HepG2 (cell line): ENCODE measurements around the gene FAM20A. TPM values are rescaled to one million over a fixed set of nuclear protein-coding genes. Genes with fewer than 3 reads are reported as not detected.
A peak's percentile ranks its signal among the peaks of the same experiment; 100 is the strongest.

Source experiments
- CENPBD1 ChIP-seq: sonication (generic); formaldehyde crosslinking; IDR thresholded peaks from 2 replicates; pipeline ENCODE4 v1.8.0; 2022; ENCODE audit warnings: missing genetic modification reagents, low read depth, mild to moderate bottlenecking, borderline replicate concordance
- ELF3 ChIP-seq: IDR thresholded peaks from 2 replicates; pipeline ENCODE4 v1.6.1; 2016; ENCODE audit warnings: missing genetic modification reagents, missing compliant biosample characterization
- GATA4 ChIP-seq: sonication (generic); IDR thresholded peaks from 2 replicates; pipeline ENCODE4 v1.6.1; 2016; ENCODE audit warnings: antibody characterized with exemption, low read depth, borderline replicate concordance
- GPBP1L1 ChIP-seq: sonication (generic); formaldehyde crosslinking; IDR thresholded peaks from 2 replicates; pipeline ENCODE4 v1.5.0; 2020; ENCODE audit warnings: mild to moderate bottlenecking, missing genetic modification reagents
- HCFC1 ChIP-seq: fragments of 150-350 bp; IDR thresholded peaks from 2 replicates; pipeline ENCODE4 v1.6.1; 2014; ENCODE audit warnings: low read depth, low read length
- IKZF1 ChIP-seq: fragments of 450-650 bp; IDR thresholded peaks from 2 replicates; pipeline ENCODE4 v1.7.1; 2016
- KLF6 ChIP-seq: IDR thresholded peaks from 2 replicates; pipeline ENCODE4 v1.8.0; 2016; ENCODE audit warnings: missing biosample characterization, missing genetic modification reagents
- MTERF4 ChIP-seq: sonication (generic); formaldehyde crosslinking; IDR thresholded peaks from 2 replicates; pipeline ENCODE4 v1.8.0; 2023; ENCODE audit warnings: mild to moderate bottlenecking, missing genetic modification reagents
- MXD3 ChIP-seq: IDR thresholded peaks from 2 replicates; pipeline ENCODE4 v1.6.1; 2016; ENCODE audit warnings: mild to moderate bottlenecking, missing biosample characterization, missing genetic modification reagents
- NFE2L1 ChIP-seq: sonication (generic); formaldehyde crosslinking; IDR thresholded peaks from 2 replicates; pipeline ENCODE4 v1.4.0; 2020; ENCODE audit warnings: missing genetic modification reagents, mild to moderate bottlenecking, borderline replicate concordance
- PHF21A ChIP-seq: sonication (generic); formaldehyde crosslinking; IDR thresholded peaks from 2 replicates; pipeline ENCODE4 v1.5.0; 2020; ENCODE audit warnings: mild to moderate bottlenecking, missing genetic modification reagents
- PLRG1 ChIP-seq: fragments of 450-650 bp; conservative IDR thresholded peaks from 2 replicates; pipeline ENCODE4 v1.6.1; 2016
- PRDM10 ChIP-seq: sonication (generic); formaldehyde crosslinking; IDR thresholded peaks from 2 replicates; pipeline ENCODE4 v1.4.0; 2020; ENCODE audit warnings: low read depth, missing genetic modification reagents
- TCF7 ChIP-seq: sonication (generic); IDR thresholded peaks from 2 replicates; pipeline ENCODE4 v1.6.1; 2016; ENCODE audit warnings: antibody characterized with exemption, low read depth
- TFAP4 ChIP-seq: sonication (generic); IDR thresholded peaks from 2 replicates; pipeline ENCODE4 v1.6.1; 2016; ENCODE audit warnings: low read depth, borderline replicate concordance
- TMF1 ChIP-seq: sonication (generic); formaldehyde crosslinking; IDR thresholded peaks from 2 replicates; pipeline ENCODE4 v1.8.1; 2022; ENCODE audit warnings: low read depth, missing genetic modification reagents
- ZBTB7B ChIP-seq: sonication (generic); formaldehyde crosslinking; IDR thresholded peaks from 2 replicates; pipeline ENCODE4 v1.4.0; 2020; ENCODE audit warnings: missing genetic modification reagents
- ZNF12 ChIP-seq: sonication (generic); formaldehyde crosslinking; IDR thresholded peaks from 2 replicates; pipeline ENCODE4 v1.5.0; 2020; ENCODE audit warnings: missing genetic modification reagents
- ZNF160 ChIP-seq: sonication (generic); formaldehyde crosslinking; IDR thresholded peaks from 2 replicates; pipeline ENCODE4 v1.8.0; 2022; ENCODE audit warnings: mild to moderate bottlenecking, inconsistent platforms, missing genetic modification reagents
- ZNF44 ChIP-seq: sonication (generic); formaldehyde crosslinking; IDR thresholded peaks from 2 replicates; pipeline ENCODE4 v1.5.1; 2020; ENCODE audit warnings: mild to moderate bottlenecking, missing genetic modification reagents
- ZNF530 ChIP-seq: sonication (generic); formaldehyde crosslinking; IDR thresholded peaks from 2 replicates; pipeline ENCODE4 v1.5.0; 2020; ENCODE audit warnings: low read depth, mild to moderate bottlenecking, missing genetic modification reagents
- ZNF556 ChIP-seq: sonication (generic); formaldehyde crosslinking; IDR thresholded peaks from 2 replicates; pipeline ENCODE4 v1.4.0; 2020; ENCODE audit warnings: mild to moderate bottlenecking, missing genetic modification reagents, borderline replicate concordance
- ZNF557 ChIP-seq: sonication (generic); formaldehyde crosslinking; IDR thresholded peaks from 2 replicates; pipeline ENCODE4 v1.4.0; 2020; ENCODE audit warnings: missing genetic modification reagents
- polyA plus RNA-seq, 8 experiments: library from polyadenylated mRNA; depleted of rRNA in 3 of 8; stranded (reverse) in 7 of 8; unstranded in 1 of 8; fragments of >200 nt; fragmentation: Illumina TruSeq in 4 of 8; extraction: Trizol in 4 of 8; gene quantifications; 2 replicates each; pipeline versions ENCODE4 v1.2.1 to v1.2.3, GENCODE V29; 2011 to 2016; ENCODE audit warnings: low read depth in 4 of 8, missing spikeins in 1 of 8, mixed read lengths in 1 of 8; ENCODE audit not compliant: insufficient read depth in 1 of 8
- total RNA-seq, 5 experiments: library from RNA; depleted of rRNA; stranded (reverse); fragments of >200 nt; fragmentation: Illumina TruSeq; extraction: Trizol; gene quantifications; 2 replicates each; pipeline ENCODE4 v1.2.3, GENCODE V29; 2016; ENCODE audit warnings: low read depth in 1 of 5

FAM20A gene
- total and polyA plus RNA-seq, 2 of the 13 experiments (the other 11 are each of a cell fraction or from before 2014, with no cell fraction given), result 9.3 to 20.7 TPM

GRCh38 chr17:68509141-68510057, 91.8 kb downstream of the FAM20A start (continued):
- TF ChIP-seq TMF1 (CRISPR knock-in tag) (0 out of 2 replicates have a peak, but pooled peaks have one; percentile 63), NFE2L1 (no peak), TCF7 (0 out of 2 replicates have a peak, but pooled peaks have one; percentile 6), KLF6 (CRISPR knock-in tag) (no peak), PHF21A (CRISPR knock-in tag) (peak; percentile 70), ZNF556 (CRISPR knock-in tag) (no peak; the same call in 1 of the 2 replicates), ZNF12 (CRISPR knock-in tag) (no peak), TFAP4 (peak; percentile 66; the same call in 1 of the 2 replicates), ZNF557 (CRISPR knock-in tag) (no peak), PRDM10 (CRISPR knock-in tag) (no peak), ZNF160 (CRISPR knock-in tag) (no peak), HCFC1 (no peak), PLRG1 (no peak), MXD3 (CRISPR knock-in tag) (no peak; the same call in 1 of the 2 replicates), CENPBD1 (CRISPR knock-in tag) (no peak), GPBP1L1 (CRISPR knock-in tag) (no peak), GATA4 (no peak), MTERF4 (CRISPR knock-in tag) (no peak; the same call in 1 of the 2 replicates), IKZF1 (no peak), ZBTB7B (CRISPR knock-in tag) (no peak), ZNF530 (CRISPR knock-in tag) (no peak), ZNF44 (CRISPR knock-in tag) (no peak), ELF3 (peak; percentile 58)
